ENCODE results near the gene SARS2.
A peak's percentile ranks its signal among the peaks of the same experiment; 100 is the strongest.
"Not testable (repeated sequence)": the region's sequence is repeated elsewhere in the genome, so short reads cannot be mapped to it uniquely, and the experiment has no call there.

Gene SARS2

GRCh38 chr19:38945562-38946228 lies 15.1 kb upstream of the SARS2 start:
- no peak overlapping the region for H3K27ac ChIP-seq (ENCODE audit: insufficient read depth in 1 of 2, low read depth in 1 of 2, low read length in 2 of 2, poor library complexity in 1 of 2, severe bottlenecking in 2 of 2)
- DNase-seq = no peak
- 100% methylated on average over 1 of the region's 3 CpGs for WGBS (ENCODE audit: insufficient coverage)
- no peak overlapping the region for H3K4me3 ChIP-seq (ENCODE audit: control insufficient read depth in 1 of 7, extremely low read depth in 1 of 7, insufficient read depth in 4 of 7, low read depth in 2 of 7, low read length in 6 of 7)
- H3K36me3 ChIP-seq (ENCODE audit: control insufficient read depth in 4 of 4, insufficient read depth in 4 of 4, low read length in 3 of 4) = no peaks in the 10 kb centered on the region
- POLR2A ChIA-PET = no interaction called here
- peaks cover 0 to 10% (median 5%) of the 10 kb centered on the region in 4 experiments for H3K4me1 ChIP-seq (ENCODE audit: control extremely low read depth in 1 of 4, control insufficient read depth in 4 of 4, insufficient read depth in 4 of 4, low read length in 3 of 4)
- no peaks in the 10 kb centered on the region for H3K9me3 ChIP-seq (ENCODE audit: control extremely low read depth in 1 of 5, control insufficient read depth in 4 of 5, insufficient read depth in 2 of 5, low read depth in 1 of 5, low read length in 4 of 5)
- H3K27me3 ChIP-seq (replicated peaks in 2 of 5; ENCODE audit: control insufficient read depth in 4 of 5, insufficient read depth in 5 of 5, low read length in 4 of 5) = peaks cover 0 to 15% (median 5%) of the 10 kb centered on the region in 5 experiments
- CTCF ChIA-PET = no interaction called here

- peaks cover 0 to 9% (median 3%) of the 10 kb centered on the region in 4 experiments for H3K4me1 ChIP-seq (ENCODE audit: control extremely low read depth in 1 of 4, control insufficient read depth in 4 of 4, insufficient read depth in 4 of 4, low read length in 3 of 4)
- WGBS (ENCODE audit: insufficient coverage) = 95% methylated on average over 7 of the region's 12 CpGs
- H3K36me3 ChIP-seq (ENCODE audit: control insufficient read depth in 4 of 4, insufficient read depth in 4 of 4, low read length in 3 of 4) = no peaks in the 10 kb centered on the region
- no peaks in the 10 kb centered on the region for H3K9me3 ChIP-seq (ENCODE audit: control extremely low read depth in 1 of 5, control insufficient read depth in 4 of 5, insufficient read depth in 2 of 5, low read depth in 1 of 5, low read length in 4 of 5)
- no peak overlapping the region for H3K27ac ChIP-seq (ENCODE audit: insufficient read depth in 1 of 2, low read depth in 1 of 2, low read length in 2 of 2, poor library complexity in 1 of 2, severe bottlenecking in 2 of 2)
- H3K27me3 ChIP-seq (replicated peaks in 2 of 5; ENCODE audit: control insufficient read depth in 4 of 5, insufficient read depth in 5 of 5, low read length in 4 of 5) = peaks cover 0 to 8% (median 2%) of the 10 kb centered on the region in 5 experiments
- DNase-seq = no peak
- POLR2A ChIA-PET = no interaction called here
- CTCF ChIA-PET = no interaction called here
- no peak overlapping the region for H3K4me3 ChIP-seq (ENCODE audit: control insufficient read depth in 1 of 7, extremely low read depth in 1 of 7, insufficient read depth in 4 of 7, low read depth in 2 of 7, low read length in 6 of 7)
Measured at GRCh38 chr19:38944981-38945506, 14.5 kb upstream of the SARS2 start.

GRCh38 chr19:38942471-38943181 lies 12.1 kb upstream of the SARS2 start:
- 97% methylated on average over 13 of the region's 20 CpGs for WGBS (ENCODE audit: insufficient coverage)
- H3K27me3 ChIP-seq (replicated peaks in 2 of 5; ENCODE audit: control insufficient read depth in 4 of 5, insufficient read depth in 5 of 5, low read length in 4 of 5) = no peaks in the 10 kb centered on the region
- POLR2A ChIA-PET = interaction anchor here (0.6 kb wide), 1 partner anchor 306 kb away, joined by 3 read pairs; no protein-coding TSS in a partner anchor
- H3K4me3 ChIP-seq (ENCODE audit: control insufficient read depth in 1 of 7, extremely low read depth in 1 of 7, insufficient read depth in 4 of 7, low read depth in 2 of 7, low read length in 6 of 7) = no peak overlapping the region
- H3K27ac ChIP-seq (ENCODE audit: insufficient read depth in 1 of 2, low read depth in 1 of 2, low read length in 2 of 2, poor library complexity in 1 of 2, severe bottlenecking in 2 of 2) = no peak overlapping the region
- CTCF ChIA-PET = no interaction called here
- no peaks in the 10 kb centered on the region for H3K9me3 ChIP-seq (ENCODE audit: control extremely low read depth in 1 of 5, control insufficient read depth in 4 of 5, insufficient read depth in 2 of 5, low read depth in 1 of 5, low read length in 4 of 5)
- no peaks in the 10 kb centered on the region for H3K36me3 ChIP-seq (ENCODE audit: control insufficient read depth in 4 of 4, insufficient read depth in 4 of 4, low read length in 3 of 4)
- H3K4me1 ChIP-seq (ENCODE audit: control extremely low read depth in 1 of 4, control insufficient read depth in 4 of 4, insufficient read depth in 4 of 4, low read length in 3 of 4) = peaks cover 0 to 11% (median 3%) of the 10 kb centered on the region in 4 experiments
- DNase-seq = no peak

GRCh38 chr19:38941979-38942378 lies 11.4 kb upstream of the SARS2 start:
- Histone ChIP-seq H3K9me3 (ENCODE audit: control extremely low read depth in 1 of 5, control insufficient read depth in 4 of 5, insufficient read depth in 2 of 5, low read depth in 1 of 5, low read length in 4 of 5) (no peaks in the 10 kb centered on the region), H3K4me1 (ENCODE audit: control extremely low read depth in 1 of 4, control insufficient read depth in 4 of 4, insufficient read depth in 4 of 4, low read length in 3 of 4) (peaks cover 0 to 11% (median 3%) of the 10 kb centered on the region in 4 experiments), H3K4me3 (ENCODE audit: control insufficient read depth in 1 of 7, extremely low read depth in 1 of 7, insufficient read depth in 4 of 7, low read depth in 2 of 7, low read length in 6 of 7) (no peak overlapping the region), H3K36me3 (ENCODE audit: control insufficient read depth in 4 of 4, insufficient read depth in 4 of 4, low read length in 3 of 4) (no peaks in the 10 kb centered on the region), H3K27me3 (replicated peaks in 2 of 5; ENCODE audit: control insufficient read depth in 4 of 5, insufficient read depth in 5 of 5, low read length in 4 of 5) (no peaks in the 10 kb centered on the region), H3K27ac (ENCODE audit: insufficient read depth in 1 of 2, low read depth in 1 of 2, low read length in 2 of 2, poor library complexity in 1 of 2, severe bottlenecking in 2 of 2) (no peak overlapping the region)
- WGBS (ENCODE audit: insufficient coverage) = 100% methylated on average over 2 of the region's 2 CpGs
- ChIA-PET POLR2A (no interaction called here), CTCF (no interaction called here)
- DNase-seq = no peak

- 81% methylated on average over 5 of the region's 5 CpGs for WGBS (ENCODE audit: insufficient coverage)
- H3K36me3 ChIP-seq (ENCODE audit: control insufficient read depth in 4 of 4, insufficient read depth in 4 of 4, low read length in 3 of 4); H3K27me3 ChIP-seq (replicated peaks in 2 of 5; ENCODE audit: control insufficient read depth in 4 of 5, insufficient read depth in 5 of 5, low read length in 4 of 5); H3K9me3 ChIP-seq (ENCODE audit: control extremely low read depth in 1 of 5, control insufficient read depth in 4 of 5, insufficient read depth in 2 of 5, low read depth in 1 of 5, low read length in 4 of 5); DNase-seq; H3K4me3 ChIP-seq (ENCODE audit: control insufficient read depth in 1 of 7, extremely low read depth in 1 of 7, insufficient read depth in 4 of 7, low read depth in 2 of 7, low read length in 6 of 7); H3K27ac ChIP-seq (ENCODE audit: insufficient read depth in 1 of 2, low read depth in 1 of 2, low read length in 2 of 2, poor library complexity in 1 of 2, severe bottlenecking in 2 of 2); POLR2A ChIA-PET: not testable (repeated sequence)
- peaks cover 0 to 11% (median 3%) of the 10 kb centered on the region in 4 experiments for H3K4me1 ChIP-seq (ENCODE audit: control extremely low read depth in 1 of 4, control insufficient read depth in 4 of 4, insufficient read depth in 4 of 4, low read length in 3 of 4)
- CTCF ChIA-PET = interaction anchor here (3.4 kb wide), 1 partner anchor 10 kb away, joined by 12 read pairs; no protein-coding TSS in a partner anchor
Measured at GRCh38 chr19:38941466-38941865, 10.9 kb upstream of the SARS2 start.

- Histone ChIP-seq H3K27ac (ENCODE audit: insufficient read depth in 1 of 2, low read depth in 1 of 2, low read length in 2 of 2, poor library complexity in 1 of 2, severe bottlenecking in 2 of 2) (no peak overlapping the region), H3K4me3 (ENCODE audit: control insufficient read depth in 1 of 7, extremely low read depth in 1 of 7, insufficient read depth in 4 of 7, low read depth in 2 of 7, low read length in 6 of 7) (peak overlapping the region in 1 of 7 experiments; percentile 20), H3K36me3 (ENCODE audit: control insufficient read depth in 4 of 4, insufficient read depth in 4 of 4, low read length in 3 of 4) (peaks cover 0 to 2% (median under 1%) of the 10 kb centered on the region in 4 experiments), H3K9me3 (ENCODE audit: control extremely low read depth in 1 of 5, control insufficient read depth in 4 of 5, insufficient read depth in 2 of 5, low read depth in 1 of 5, low read length in 4 of 5) (peaks cover 0 to 4% (median under 1%) of the 10 kb centered on the region in 5 experiments), H3K4me1 (ENCODE audit: control extremely low read depth in 1 of 4, control insufficient read depth in 4 of 4, insufficient read depth in 4 of 4, low read length in 3 of 4) (peaks cover 0 to 11% (median 3%) of the 10 kb centered on the region in 4 experiments), H3K27me3 (replicated peaks in 2 of 5; ENCODE audit: control insufficient read depth in 4 of 5, insufficient read depth in 5 of 5, low read length in 4 of 5) (no peaks in the 10 kb centered on the region)
- 12% methylated on average over 5 of the region's 5 CpGs for WGBS (ENCODE audit: insufficient coverage)
- POLR2A ChIA-PET = interaction anchor here (0.7 kb wide), 1 partner anchor 112 kb away, joined by 3 read pairs; no protein-coding TSS in a partner anchor
- peak in 1 of 3 donors; percentile 43 for DNase-seq
- CTCF ChIA-PET = interaction anchor here (1.2 to 3.4 kb wide), 4 partner anchors 10 to 22 kb away, joined by 3 to 12 read pairs (median 6); no protein-coding TSS in a partner anchor
Measured at GRCh38 chr19:38939957-38940356, 9.4 kb upstream of the SARS2 start.
